ENCODE measurements around the gene DNAH1.
"Not testable (repeated sequence)": the region's sequence is repeated elsewhere in the genome, so short reads cannot be mapped to it uniquely, and the experiment has no call there.

DNAH1 gene

DNA sequence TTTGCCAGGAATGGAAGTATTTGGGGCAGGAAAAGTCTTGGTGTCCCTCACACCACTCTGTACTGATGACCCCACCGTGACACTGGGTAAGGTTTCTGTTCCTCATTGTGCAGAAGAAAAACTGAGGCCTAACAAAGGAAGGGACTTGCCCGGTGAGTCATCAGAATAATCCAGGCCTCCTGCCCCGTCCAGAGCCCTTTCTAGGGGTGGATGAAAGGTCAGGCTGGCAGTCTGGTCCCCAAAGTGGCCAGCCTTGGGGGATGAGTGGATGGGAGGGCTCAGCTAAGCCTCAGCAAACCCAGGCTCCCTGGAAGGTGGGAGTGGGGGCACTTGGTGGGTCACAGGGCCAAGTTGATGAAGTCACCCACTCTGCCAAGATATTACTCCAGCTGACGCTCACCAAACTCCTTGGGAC lies 2.3 kb upstream of the DNAH1 start:
- no peak for DNase-seq

DNA sequence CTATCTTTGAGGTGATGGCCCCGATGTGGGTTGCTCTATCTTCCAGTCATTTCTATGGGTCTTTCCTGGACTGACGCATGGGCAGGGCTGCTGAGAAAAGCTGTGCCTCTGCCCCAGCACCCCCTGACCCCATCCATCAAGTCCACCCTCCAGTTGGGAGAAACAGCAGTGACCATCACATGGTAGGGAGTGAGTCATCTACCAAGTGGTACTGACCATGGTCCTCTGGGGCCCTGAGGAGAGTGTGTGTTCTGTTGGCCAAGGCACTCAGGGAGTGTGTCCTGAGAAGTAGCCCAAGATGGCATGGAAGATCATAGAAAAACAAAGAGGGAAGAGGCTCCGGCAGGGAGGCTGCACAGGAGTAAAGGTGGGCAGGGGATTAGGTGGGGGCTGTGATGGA lies 1.6 kb upstream of the DNAH1 start:
- DNase-seq, result no peak

DNA sequence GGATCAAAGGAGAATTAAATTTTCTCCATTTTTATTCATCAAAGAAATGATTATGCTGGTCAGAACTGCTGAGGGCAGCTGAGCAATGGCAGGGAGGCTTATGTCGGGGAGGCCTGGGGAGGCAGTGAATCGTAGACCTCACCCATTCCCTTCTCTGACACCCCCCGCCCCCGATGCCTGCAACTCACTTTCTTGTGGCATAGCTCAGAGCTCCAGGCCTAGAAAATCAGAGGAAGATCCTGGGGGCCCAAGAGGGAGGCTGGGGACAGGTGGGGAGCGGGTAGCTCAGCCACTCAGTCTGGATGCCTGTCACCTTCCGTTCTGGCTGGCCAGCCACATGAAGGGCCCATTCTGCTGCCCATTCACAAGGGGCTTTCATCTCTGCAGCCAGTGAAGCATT lies 1.1 kb upstream of the DNAH1 start:
- DNase-seq, result no peak

DNA sequence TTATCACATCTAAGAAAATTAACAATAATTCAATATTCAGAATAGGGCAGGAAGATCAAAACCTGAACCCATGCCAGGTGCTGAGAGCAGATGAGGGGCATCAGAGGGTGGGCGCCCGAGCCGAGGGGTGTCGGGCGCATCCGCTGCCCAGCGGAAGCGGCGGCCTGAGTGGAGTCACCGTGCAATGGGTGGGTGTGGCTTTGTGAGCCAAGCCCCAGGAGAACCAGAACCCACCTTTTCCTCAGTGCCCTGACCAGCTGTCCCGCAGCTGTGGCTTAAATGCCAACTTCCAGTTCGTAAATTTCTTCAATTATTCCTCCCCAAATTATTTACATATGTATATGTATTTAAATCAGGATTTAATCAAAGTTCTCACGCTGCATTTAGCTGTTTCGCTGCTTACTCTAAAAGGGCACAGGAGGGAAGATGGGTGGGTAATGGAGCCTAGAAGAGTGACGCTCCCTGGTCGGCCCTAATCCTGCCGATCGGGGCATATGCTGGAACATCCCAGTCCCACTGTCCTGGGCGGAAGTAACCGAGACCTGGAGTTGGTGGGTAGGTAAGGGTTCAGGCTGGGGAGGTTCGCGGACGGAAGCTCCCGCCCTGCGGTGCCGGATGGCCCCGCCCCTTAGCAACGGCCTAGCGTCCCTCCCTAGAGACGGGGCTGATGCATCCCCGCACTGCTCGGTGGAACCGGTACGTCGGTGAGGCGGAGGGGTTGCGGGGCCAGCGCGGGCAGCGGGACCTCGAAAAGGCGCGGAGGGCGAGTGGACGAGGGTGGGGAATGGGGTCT lies 1.3 kb downstream of the DNAH1 start:
- DNase-seq, result peak; percentile 76 to 97

DNA sequence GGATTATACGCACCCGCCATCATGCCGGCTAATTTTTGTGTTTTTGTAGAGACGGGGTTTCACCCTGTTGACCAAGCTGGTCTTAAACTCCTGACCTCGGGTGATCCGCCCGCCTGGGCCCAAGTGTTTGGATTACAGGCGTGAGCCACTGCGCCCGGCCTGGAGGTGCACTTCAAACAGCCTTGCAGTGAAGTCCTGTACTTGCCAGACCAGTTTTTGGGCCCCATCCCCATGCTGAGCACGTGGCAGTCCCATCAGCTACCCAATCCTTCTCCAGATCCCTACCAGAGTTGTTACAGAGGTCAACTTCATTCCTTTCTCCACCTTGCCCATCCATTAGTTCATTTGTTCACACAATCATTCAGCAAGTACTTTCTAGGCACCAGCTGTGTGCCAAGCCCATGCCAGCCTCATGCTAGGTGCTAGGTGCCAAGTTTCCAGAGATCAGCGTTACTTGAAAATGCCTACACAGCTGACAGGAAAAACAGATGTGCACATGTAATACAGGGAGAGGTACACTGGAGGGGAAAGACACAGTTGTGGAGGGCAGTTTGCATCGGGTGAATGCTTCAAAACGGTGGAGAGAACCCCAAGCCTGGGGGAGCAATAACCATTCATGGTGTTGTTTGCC lies 2.2 kb downstream of the DNAH1 start:
- DNase-seq, result no peak

DNA sequence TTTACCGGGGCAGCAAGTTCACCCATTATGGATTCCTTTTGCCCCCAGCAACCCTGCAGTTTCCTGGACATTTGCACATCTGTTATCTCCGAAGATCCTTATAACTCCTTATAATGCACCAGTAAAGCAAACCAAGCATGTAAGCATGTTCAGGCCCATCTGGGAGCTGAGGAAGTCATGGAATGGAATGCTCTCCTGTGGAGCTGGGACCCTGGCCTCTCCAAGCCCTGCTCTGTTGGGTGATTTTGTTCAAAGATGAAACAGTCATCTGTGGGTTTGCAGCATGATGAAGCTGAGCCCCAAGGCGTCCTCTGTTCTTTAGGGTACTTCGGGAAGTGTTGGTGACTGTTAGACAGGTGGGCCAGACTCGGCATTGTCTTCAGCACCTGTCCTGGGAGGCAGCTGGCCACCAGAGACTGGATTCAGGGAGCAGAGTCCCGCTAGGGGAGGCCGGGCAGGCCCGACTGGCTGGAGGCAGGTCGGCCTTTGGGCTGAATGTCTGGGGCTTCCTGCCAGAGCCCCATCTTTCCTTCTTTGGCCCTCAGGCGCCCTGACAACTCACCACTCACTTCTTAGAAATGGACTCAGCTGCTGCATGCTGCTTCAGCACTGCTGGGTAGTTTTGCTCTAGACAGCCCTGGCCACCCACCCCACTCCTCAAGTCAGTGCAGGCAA lies 3.9 kb downstream of the DNAH1 start:
- DNase-seq, result peak in 1 of 2 experiments; percentile 16

DNA sequence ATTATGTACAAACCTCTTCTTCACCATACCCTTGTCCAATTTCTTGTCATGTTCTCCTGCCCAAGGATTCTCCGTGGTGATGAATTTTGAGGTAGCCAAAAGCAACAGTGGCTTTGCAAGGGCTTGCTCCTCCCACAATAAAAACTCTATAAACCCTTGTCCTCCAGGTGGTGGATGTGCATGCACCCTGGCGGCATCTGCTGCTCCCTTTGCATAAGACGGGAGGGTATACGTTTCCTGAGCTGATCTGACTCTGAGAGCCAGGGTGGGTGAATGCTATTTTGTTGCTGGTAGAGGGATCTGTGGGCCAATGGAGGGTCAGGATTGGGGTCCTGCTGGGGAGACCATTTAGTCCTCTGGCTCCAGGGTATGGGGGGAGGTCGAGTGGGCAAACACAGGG lies 5.4 kb downstream of the DNAH1 start:
- peak in 1 of 2 experiments; percentile 72 for DNase-seq

DNA sequence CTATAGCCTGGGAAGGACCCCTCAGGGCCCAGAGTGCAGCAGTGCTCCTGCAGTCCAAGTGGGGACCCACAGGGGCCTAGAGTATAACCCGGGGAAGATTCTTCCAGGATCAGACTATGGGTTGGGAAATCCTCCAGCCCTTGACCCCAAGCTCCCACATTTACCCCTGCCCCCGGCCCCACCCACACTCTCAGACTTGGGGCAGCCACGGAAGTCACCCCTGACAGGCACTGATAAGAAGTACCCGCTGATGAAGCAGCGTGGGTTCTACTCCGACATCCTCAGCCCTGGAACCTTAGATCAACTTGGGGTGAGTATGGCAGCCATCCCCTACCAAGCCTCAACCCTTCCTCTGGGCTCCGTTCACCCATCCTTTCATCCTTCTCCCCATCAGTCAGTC lies 6.3 kb downstream of the DNAH1 start:
- DNase-seq, result no peak

DNA sequence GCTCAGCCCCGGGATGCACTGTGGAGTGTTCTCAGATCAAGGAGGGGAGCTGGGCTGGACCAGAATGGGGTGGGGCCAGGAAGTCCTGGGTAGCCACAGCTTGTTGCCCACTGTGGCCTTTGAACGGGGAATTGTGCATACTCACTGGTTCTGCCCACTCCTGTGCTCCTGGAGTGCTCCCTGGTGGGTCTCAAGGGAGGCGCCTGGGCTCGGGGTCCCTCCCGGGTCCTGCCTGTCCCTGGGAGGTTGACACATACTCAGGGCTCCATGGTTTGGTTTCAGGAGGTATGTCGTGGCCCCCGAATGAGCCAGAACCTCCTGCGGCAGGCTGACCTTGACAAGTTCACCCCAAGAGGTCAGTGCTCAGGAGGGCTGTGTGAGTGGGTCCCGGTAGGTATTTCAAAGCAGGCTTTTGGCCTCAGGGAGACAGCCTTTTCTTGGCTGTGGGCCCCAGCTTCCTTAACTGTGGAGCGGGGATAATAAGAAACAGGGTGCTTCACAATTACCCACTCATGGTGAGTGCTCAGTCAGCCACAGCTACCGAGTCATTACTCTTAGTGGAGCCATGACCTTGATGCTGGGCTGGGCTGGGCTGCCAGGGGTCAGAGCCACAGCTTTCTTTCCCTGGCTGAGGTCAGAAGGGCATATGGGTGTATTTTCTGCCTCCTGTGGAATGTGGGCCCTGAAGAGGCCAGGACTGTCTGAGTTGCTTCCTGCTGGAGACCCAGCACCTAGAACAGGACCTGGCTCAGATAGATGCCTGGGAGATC lies 7.6 kb downstream of the DNAH1 start:
- DNase-seq, result no peak

DNA sequence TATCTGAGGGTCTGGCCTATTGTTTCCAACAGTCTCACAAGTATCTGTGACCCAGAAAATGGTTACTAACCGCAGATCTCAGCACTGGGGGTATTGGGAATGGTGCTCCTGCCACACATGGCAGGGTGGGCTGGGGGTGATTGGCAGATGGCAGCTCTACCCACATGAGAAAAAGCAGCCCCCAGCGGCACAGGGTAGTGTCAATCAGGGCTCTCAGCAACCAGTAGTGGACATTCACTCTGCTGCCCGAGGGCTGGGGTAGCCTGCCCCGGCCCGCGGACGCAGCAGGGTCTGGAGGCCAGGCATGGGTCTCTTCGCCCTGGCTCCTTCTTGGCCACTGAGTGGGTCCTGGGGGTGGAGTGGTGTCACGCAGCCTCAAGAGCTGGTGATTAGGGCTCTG lies 8.6 kb downstream of the DNAH1 start:
- DNase-seq, result no peak

DNA sequence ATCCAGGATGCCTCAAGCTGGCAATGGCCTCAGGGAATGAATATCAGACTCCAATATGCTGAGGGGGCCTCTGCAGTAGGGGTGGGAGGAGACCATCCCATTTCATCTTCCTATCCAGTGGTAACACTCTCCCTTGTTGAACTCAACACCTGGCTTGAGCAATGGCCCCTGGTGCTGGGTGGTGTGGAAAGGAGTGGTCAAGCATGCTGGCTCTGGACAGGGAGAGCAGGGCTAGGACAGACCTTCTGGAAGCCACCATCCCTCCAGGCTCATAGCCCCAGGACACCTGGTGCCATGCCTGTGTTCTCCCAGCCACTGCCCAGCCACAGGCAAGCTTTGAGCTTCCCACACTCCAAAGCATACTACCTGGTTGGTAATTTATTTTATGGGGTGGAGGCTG lies 9.6 kb downstream of the DNAH1 start:
- DNase-seq, result no peak

DNA sequence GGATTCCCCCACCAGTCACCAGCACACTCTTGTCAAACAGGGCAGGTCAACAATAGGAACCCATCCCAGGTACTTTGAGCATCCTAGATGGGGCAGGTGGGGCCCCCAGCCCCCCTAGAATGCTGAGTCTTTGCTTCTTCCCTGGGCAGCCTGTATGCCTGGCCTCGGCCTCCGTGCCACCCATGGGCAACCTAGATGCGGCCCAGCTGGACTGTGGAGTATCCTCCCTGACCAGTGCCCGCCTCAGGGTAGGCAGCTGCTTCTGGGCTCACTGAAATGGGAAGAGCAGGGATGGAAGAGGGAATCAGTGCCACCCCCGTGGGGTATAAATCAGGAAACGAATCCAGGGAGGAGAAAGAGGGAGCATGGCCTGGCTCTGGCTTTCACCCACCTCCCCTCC lies 10.9 kb downstream of the DNAH1 start:
- no peak for DNase-seq

DNA sequence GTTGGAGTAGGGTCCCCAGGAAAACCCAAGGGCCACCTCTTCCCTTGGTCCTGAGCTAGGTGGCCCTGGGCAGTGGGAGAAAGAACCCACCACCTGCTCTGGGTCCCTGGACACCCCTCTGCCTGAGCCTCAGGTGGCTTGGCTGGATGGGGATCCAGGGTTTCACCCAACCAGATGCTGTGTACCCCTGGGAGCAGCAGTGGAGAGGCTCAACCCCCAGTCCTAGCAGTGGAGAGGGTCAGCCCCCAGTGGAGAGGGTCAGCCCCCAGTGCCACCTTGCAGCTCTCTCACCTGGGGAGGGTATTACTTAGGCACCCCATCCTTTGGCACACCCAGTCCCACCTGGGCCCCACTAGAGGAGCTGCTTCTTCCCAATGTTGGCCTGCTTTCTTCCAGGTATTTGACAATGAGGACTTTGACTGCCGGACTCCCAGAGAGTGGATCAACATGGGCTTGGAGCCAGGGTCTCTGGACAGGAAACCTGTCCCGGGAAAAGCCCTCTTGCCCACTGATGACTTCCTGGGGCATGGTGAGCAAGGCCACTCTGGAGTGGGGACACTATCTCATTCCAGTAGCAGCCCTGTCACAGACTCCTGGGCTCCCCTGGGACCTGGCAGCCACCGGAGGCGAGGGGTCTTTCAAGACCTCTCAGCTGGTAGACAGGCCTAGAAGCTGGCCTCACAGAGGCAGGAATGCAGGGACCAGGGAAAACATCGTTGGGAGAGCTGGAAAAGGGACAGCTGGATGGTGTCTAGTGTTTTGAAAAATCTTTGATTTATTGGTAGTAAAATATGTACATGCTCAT lies 11.6 kb downstream of the DNAH1 start:
- DNase-seq, result no peak

DNA sequence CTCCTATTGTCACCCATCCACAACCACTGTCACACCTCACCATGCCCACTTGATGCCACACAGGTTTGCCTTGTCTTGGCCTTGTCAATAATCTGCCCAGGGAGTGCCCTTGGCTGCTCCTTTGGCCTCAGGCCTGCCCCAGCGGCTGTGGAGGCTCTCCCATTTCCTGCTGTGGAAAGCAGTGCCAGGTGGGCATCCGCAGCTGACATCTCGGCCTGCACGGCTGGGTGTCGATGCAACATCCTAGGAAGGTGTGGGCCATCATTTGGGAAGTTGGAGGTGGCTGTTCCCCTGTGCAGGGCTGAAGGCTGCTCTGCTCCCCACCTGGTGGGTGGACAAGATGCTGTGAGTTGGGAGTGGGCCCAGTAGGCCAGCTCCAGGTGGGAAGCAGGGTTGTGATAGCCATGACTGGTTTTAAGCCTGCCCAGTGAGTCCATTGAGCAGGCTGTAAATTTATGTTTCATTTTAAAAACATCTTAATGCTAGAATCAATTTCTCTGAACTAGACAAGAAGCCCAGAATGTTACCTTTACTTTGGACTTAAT lies 12.5 kb downstream of the DNAH1 start:
- DNase-seq, result no peak

DNA sequence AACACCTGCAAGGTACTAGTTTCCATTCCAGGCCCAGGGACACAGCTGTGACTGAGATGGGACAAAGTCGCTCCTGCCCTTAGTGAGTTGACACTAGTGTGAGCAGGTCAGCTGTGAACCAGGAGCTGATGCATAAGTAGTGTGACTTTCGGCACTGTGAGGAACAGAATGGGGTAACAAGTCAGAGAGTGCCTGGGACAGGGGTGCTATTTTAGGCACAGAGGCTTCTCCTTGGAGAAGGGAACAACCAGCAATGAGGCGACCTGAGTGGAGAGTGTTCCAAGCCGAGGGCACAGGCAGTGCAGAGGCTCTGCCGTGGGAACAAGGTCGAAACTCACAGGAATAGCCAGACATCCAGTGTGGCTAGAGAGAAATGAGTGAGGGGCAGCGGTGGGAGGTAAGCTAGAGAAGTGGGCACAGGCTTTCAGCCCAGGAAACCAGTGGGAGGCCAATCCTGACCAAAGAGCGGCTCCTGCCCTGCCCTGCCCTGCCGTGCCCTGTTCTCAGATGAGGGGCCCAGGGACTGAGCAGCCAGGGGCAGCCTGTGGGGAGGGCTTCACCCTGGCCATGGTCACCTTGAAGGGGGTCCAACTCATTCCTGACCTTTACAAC lies 14.2 kb downstream of the DNAH1 start:
- DNase-seq, result no peak

DNA sequence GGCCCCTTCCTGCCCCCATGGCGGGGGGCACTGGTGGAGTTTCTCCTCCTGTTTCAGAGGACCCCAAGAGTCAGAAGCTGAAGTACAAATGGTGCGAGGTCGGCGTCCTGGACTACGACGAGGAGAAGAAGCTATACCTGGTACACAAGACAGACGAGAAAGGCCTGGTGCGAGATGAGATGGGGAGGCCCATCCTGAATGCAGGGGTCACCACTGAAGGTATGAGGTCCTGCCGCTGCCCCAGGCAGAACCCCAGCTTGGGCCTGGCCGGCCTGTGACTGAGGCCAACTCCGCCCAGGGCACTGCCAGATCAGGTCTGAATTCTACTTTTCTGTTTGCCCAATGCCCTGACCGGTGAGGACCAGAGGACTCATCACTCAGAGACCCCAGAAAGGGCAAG lies 15.0 kb downstream of the DNAH1 start:
- DNase-seq, result no peak

DNA sequence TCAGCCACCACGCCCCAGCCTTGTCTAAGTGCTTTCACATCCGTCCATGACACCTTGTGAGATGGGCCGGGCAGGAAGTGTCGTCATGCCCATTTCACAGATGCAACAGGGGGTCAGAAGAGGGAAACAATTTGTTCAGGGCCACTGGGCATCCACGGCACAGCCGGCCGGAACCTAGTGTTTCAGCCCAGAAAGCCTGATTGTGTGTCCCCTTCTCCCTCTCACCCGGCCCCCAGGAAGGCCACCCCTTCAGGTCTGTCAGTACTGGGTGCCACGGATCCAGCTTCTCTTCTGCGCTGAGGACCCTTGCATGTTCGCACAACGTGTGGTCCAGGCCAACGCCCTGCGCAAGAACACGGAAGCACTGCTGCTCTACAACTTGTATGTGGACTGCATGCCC lies 15.8 kb downstream of the DNAH1 start:
- DNase-seq, result no peak

DNA sequence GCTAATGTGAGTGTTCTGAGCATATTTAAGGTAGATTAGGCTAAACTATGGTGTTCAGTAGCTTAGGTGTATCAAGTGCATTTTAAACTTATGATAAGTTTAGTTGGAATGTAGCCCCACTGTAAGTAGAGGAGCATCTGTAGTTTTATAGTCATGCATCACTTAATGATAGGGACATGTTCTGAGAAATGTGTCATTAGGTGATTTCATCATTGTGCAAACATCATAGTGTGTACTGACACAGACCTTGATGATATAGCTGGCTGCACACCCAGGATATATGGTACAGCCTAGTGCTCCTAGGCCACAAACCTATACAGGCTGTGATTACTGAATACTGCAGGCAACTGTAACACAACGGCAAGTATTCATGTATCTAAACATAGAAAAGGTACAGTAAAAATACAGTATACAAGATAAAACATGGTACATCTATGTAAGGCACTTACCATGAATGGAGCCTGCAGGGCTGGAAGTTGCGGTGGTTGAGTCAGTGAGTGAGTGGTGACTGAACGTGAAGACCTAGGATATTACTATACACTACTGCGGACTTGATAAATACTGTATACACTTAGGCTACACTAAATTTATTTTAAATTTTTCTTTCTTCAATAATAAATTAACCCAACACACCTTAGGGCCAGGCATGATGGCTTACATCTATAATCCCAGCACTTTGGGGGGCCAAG lies 17.9 kb downstream of the DNAH1 start:
- no peak for DNase-seq

DNA sequence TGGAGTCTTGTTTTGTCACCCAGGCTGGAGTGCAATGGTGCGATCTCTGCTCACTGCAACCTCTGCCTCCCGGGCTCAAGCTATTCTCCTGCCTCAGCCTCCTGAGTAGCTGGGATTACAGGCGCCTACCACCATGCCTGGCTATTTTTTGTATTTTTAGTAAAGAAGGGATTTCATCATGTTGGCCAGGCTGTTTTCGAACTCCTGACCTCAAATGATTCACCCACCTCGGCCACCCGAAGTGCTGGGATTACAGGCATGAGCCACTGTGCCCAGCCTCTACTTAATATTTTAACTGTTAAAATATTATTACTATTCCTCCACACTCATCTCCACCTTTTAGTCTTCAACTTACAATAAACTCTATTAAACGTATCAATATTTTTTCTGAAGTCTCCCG lies 22.0 kb downstream of the DNAH1 start:
- not testable (repeated sequence) for DNase-seq

DNA sequence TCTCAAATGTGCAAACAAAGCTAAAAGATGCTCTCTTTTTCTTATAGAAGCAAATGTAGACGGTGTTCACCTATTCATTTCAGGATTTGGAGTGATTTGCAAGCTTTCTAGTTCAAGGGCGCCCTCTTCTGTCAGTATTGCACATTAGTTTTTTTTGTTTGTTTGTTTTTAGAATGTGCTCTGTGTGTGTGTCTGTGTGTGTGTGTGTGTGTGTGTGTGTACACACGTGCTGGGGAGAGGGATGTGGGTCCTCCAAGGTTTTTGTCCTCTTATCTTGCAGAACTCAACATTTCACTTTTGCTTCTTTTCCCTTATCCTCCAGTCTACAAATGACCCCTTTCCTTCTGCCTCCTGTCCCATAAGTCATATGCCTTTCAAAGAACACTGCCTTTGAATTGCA lies 23.5 kb downstream of the DNAH1 start:
- peak; percentile 78 to 91 for DNase-seq

DNA sequence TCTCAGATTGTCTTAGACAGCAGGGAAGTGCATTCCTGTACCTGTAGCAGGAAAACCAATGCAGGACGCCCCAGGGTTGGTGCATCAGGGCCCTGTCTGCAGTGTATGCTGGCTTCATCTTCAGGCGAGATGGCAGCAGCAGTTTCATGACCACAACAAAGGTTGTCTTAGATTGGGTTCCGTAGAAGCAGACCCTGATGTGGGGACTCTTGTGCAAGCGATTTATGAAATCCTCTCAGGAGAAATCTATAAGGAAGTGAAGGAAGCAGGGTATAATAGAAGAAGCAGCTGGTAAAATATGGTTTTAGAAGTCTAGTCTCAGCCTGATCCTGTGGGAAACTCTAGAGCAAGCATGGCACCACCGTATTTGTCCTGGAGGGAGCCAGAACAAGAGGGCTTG lies 25.0 kb downstream of the DNAH1 start:
- no peak for DNase-seq
